ENCODE data around the gene AOPEP.

Gene AOPEP

GRCh38 chr9:94879230-94879629 is 152.7 kb downstream of the AOPEP start:
- no peak for TF ChIP-seq CTCF (IDR thresholded peaks at IDR 0.05; ENCODE audit: low read depth, low read length)

GRCh38 chr9:94881023-94881422 is 154.5 kb downstream of the AOPEP start:
- TF ChIP-seq CTCF (IDR thresholded peaks at IDR 0.05; ENCODE audit: low read depth, low read length): no peak
- DNase-seq (ENCODE audit: extremely low read depth, low read depth): no peak

More at GRCh38 chr9:94879230-94879629, 152.7 kb downstream of the AOPEP start:
- DNase-seq (ENCODE audit: extremely low read depth, low read depth): no peak

- DNase-seq (ENCODE audit: extremely low read depth, low read depth): no peak
- TF ChIP-seq CTCF (IDR thresholded peaks at IDR 0.05; ENCODE audit: low read depth, low read length): no peak
These were observed 155.0 kb downstream of the AOPEP start for GRCh38 chr9:94881454-94881853.

GRCh38 chr9:94881940-94882339 is 155.4 kb downstream of the AOPEP start:
- DNase-seq (ENCODE audit: extremely low read depth, low read depth): no peak
- no peak for TF ChIP-seq CTCF (IDR thresholded peaks at IDR 0.05; ENCODE audit: low read depth, low read length)

GRCh38 chr9:94882966-94883641 is 156.6 kb downstream of the AOPEP start:
- no peak for TF ChIP-seq CTCF (IDR thresholded peaks at IDR 0.05; ENCODE audit: low read depth, low read length)
- DNase-seq (ENCODE audit: extremely low read depth, low read depth): no peak

GRCh38 chr9:94885854-94886447 is 159.5 kb downstream of the AOPEP start:
- DNase-seq (ENCODE audit: extremely low read depth, low read depth): no peak
- no peak for TF ChIP-seq CTCF (IDR thresholded peaks at IDR 0.05; ENCODE audit: low read depth, low read length)

GRCh38 chr9:94887721-94888120 is 161.2 kb downstream of the AOPEP start:
- no peak for DNase-seq (ENCODE audit: extremely low read depth, low read depth)
- TF ChIP-seq CTCF (IDR thresholded peaks at IDR 0.05; ENCODE audit: low read depth, low read length): no peak
